Panc1 (cell line): ENCODE data around the gene PXK. TPM values are rescaled to one million over a fixed set of nuclear protein-coding genes. Genes with fewer than 3 reads are reported as not detected.

Experiments
- ATAC-seq: fragments of 200-7000 bp; cut with Tn5 transposase; 2 replicates; pipeline ENCODE4 v1.9.1; 2020; ENCODE audit warnings: mild to moderate bottlenecking, moderate library complexity
- BruUV-seq: library from RNA; stranded (reverse); fragments of 400-500 nt; replicated peaks from 2 replicates; lab custom pipeline; 2021; lab: Mats Ljungman, UMichigan
- CTCF ChIA-PET: fragments of 300-600 bp; sonication (Branson Sonifier 250); formaldehyde crosslinking; loops from one replicate; lab custom pipeline; 2022; ENCODE audit warnings: antibody characterized with exemption; lab: Charles Lee
- POLR2A ChIA-PET: fragments of 300-600 bp; sonication (Branson Sonifier 250); formaldehyde crosslinking; loops from one replicate; lab custom pipeline; 2022; ENCODE audit warnings: antibody characterized with exemption; lab: Charles Lee
- DNase-seq: peaks from one replicate; pipeline ENCODE4 v3.0.0-alpha.2; 2010; ENCODE audit warnings: low read depth, low spot score
- H3K27ac ChIP-seq: 2 replicates; pipeline ENCODE4 v1.5.1; 2011; ENCODE audit warnings: mild to moderate bottlenecking, low read length, inconsistent platforms
- H3K27me3 ChIP-seq: fragments of 200-500 bp; sonication (Bioruptor generic); 2 replicates; pipeline ENCODE4 v1.6.0; 2014; ENCODE audit warnings: low read length, inconsistent platforms; ENCODE audit not compliant: control insufficient read depth, insufficient read depth
- H3K36me3 ChIP-seq: fragments of 200-500 bp; sonication (Bioruptor generic); 2 replicates; pipeline ENCODE4 v1.5.1; 2014; ENCODE audit warnings: inconsistent platforms, mild to moderate bottlenecking, low read length, moderate library complexity; ENCODE audit not compliant: control insufficient read depth, insufficient read depth
- H3K4me1 ChIP-seq: 2 replicates; pipeline ENCODE4 v1.5.1; 2011; ENCODE audit warnings: inconsistent platforms, mild to moderate bottlenecking, low read length, moderate library complexity; ENCODE audit not compliant: control insufficient read depth, insufficient read depth
- H3K4me3 ChIP-seq, 2 experiments: 2 replicates each; pipeline ENCODE4 v1.5.1; 2011 to 2012; ENCODE audit warnings: low read depth in 2 of 2, low read length in 2 of 2, mild to moderate bottlenecking in 2 of 2, inconsistent platforms in 1 of 2, moderate library complexity in 1 of 2
- H3K9me3 ChIP-seq: fragments of 200-500 bp; sonication (Bioruptor generic); 2 replicates; pipeline ENCODE4 v1.5.1; 2014; ENCODE audit warnings: low read depth, mild to moderate bottlenecking, inconsistent platforms, low read length, moderate library complexity; ENCODE audit not compliant: control insufficient read depth, insufficient read depth
- POLR2AphosphoS5 ChIP-seq: IDR thresholded peaks from 2 replicates; pipeline ENCODE4 v1.6.1; 2012; ENCODE audit warnings: mild to moderate bottlenecking, low read depth, low read length, moderate library complexity
- REST ChIP-seq, 2 experiments: IDR thresholded peaks; 2 replicates each; pipeline ENCODE4 v1.6.1; 2011 to 2012; ENCODE audit warnings: low read depth in 2 of 2, control low read depth in 1 of 2, low read length in 1 of 2, mild to moderate bottlenecking in 1 of 2, moderate library complexity in 1 of 2; ENCODE audit not compliant: insufficient read depth in 1 of 2
- SIN3A ChIP-seq: IDR thresholded peaks from 2 replicates; pipeline ENCODE4 v1.6.1; 2012; ENCODE audit warnings: low read depth, mild to moderate bottlenecking, low read length, moderate library complexity, borderline replicate concordance; ENCODE audit not compliant: insufficient read depth
- TCF7L2 ChIP-seq: IDR thresholded peaks from 2 replicates; pipeline ENCODE4 v1.6.1; 2011; ENCODE audit warnings: mild to moderate bottlenecking, low read depth, low read length, inconsistent platforms
- in situ Hi-C: cut with HindIII; loops from 2 replicates; pipeline ENCODE4 v1.10.0; 2016; ENCODE audit warnings: low sequenced_read_pairs, low pct_unique_long_range_greater_than_20kb
- intact Hi-C: fragments of 100-400 bp; cut with micrococcal nuclease; formaldehyde crosslinking; loops from one replicate; pipeline ENCODE4 v1.10.0; 2022; ENCODE audit not compliant: unreplicated experiment
- total RNA-seq: library from RNA; stranded (reverse); gene quantifications from one replicate; pipeline ENCODE4 v1.2.1, GENCODE V29; 2021; ENCODE audit not compliant: unreplicated experiment
- TF ChIP-seq, protein P1 (sequence below): fragments of 450-650 bp; IDR thresholded peaks from 2 replicates; pipeline ENCODE4 v1.5.1; 2017; ENCODE audit warnings: mild to moderate bottlenecking

PXK gene
- total RNA-seq, 1 experiment from 2014 or later = 14.2 TPM

GRCh38 chr3:58341376-58341775, 8.7 kb downstream of the PXK start:
- intact Hi-C loops (no loop called here), in situ Hi-C loops (no loop called here)
- Histone ChIP-seq H3K27me3 (no peaks in the 10 kb centered on the region), H3K4me3 (no peak overlapping the region), H3K36me3 (no peaks in the 10 kb centered on the region), H3K9me3 (no peaks in the 10 kb centered on the region), H3K27ac (no peak overlapping the region), H3K4me1 (no peaks in the 10 kb centered on the region)
- TF ChIP-seq REST (IDR thresholded peaks at IDR 0.05; ENCODE audit: insufficient read depth in 1 of 2, low read depth in 2 of 2, low read length in 1 of 2) (no peak), SIN3A (no peak), TCF7L2 (no peak), POLR2AphosphoS5 (no peak)
- TF ChIP-seq, protein P1, sequence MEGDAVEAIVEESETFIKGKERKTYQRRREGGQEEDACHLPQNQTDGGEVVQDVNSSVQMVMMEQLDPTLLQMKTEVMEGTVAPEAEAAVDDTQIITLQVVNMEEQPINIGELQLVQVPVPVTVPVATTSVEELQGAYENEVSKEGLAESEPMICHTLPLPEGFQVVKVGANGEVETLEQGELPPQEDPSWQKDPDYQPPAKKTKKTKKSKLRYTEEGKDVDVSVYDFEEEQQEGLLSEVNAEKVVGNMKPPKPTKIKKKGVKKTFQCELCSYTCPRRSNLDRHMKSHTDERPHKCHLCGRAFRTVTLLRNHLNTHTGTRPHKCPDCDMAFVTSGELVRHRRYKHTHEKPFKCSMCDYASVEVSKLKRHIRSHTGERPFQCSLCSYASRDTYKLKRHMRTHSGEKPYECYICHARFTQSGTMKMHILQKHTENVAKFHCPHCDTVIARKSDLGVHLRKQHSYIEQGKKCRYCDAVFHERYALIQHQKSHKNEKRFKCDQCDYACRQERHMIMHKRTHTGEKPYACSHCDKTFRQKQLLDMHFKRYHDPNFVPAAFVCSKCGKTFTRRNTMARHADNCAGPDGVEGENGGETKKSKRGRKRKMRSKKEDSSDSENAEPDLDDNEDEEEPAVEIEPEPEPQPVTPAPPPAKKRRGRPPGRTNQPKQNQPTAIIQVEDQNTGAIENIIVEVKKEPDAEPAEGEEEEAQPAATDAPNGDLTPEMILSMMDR = no peak
- CTCF ChIA-PET = no interaction called here
- ATAC-seq = no peak
- no TSS peak for BruUV-seq
- POLR2A ChIA-PET = no interaction called here
- DNase-seq = no peak

DNA sequence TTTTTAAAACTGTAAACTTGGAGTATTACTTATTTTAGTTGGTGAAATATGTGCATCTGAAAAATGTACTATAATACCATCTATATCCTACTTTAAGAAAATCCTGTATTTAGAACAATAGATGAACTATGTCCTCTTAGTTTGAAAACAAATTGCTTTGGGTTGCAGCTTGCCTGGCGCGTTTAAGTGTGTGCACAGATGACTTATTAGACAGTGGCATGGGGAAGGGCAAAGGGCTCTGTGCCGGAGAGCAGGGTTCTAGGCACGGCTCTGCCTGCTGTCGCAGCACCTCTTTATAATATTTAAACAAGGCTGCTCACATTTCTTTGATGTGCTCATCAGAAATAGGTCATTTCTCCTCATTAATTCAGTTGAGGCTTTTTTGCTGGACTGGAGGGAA, 10.0 kb downstream of the PXK start:
- intact Hi-C loops = no loop called here
- ChIA-PET POLR2A (no interaction called here), CTCF (no interaction called here)
- no peak overlapping the region for H3K4me3 ChIP-seq
- no TSS peak for BruUV-seq
- no peak overlapping the region for H3K27ac ChIP-seq
- no peaks in the 10 kb centered on the region for H3K27me3 ChIP-seq
- in situ Hi-C loops = no loop called here
- TF ChIP-seq, protein P1 = no peak
- TF ChIP-seq SIN3A = no peak
- no peak for TF ChIP-seq POLR2AphosphoS5
- no peak for TF ChIP-seq REST (IDR thresholded peaks at IDR 0.05; ENCODE audit: insufficient read depth in 1 of 2, low read depth in 2 of 2, low read length in 1 of 2)
- TF ChIP-seq TCF7L2 = no peak
- no peaks in the 10 kb centered on the region for H3K9me3 ChIP-seq
- H3K4me1 ChIP-seq = no peaks in the 10 kb centered on the region
- no peaks in the 10 kb centered on the region for H3K36me3 ChIP-seq
- no peak for ATAC-seq
- DNase-seq = no peak
